Ovary (tissue), 3 donors: Measurements from ENCODE around the gene CEMP1.

Experiments
- POLR2A ChIP-seq: fragments of 450-650 bp; IDR thresholded peaks from one replicate; pipeline ENCODE4 v1.6.1; 2017; ENCODE audit warnings: antibody characterized with exemption, mild to moderate bottlenecking, moderate library complexity
- TF ChIP-seq, protein P1 (sequence below), 3 donors: fragments of 450-650 bp in 2 of 3; fragments of 200-600 bp in 1 of 3; IDR thresholded peaks; one replicate each; pipeline versions ENCODE4 v1.5.1 to v1.8.0; 2016 to 2022; ENCODE audit warnings: antibody characterized with exemption in 3 of 3, mild to moderate bottlenecking in 1 of 3
- donor health status: DM: no; HTN: no; CAD: no.

DNA sequence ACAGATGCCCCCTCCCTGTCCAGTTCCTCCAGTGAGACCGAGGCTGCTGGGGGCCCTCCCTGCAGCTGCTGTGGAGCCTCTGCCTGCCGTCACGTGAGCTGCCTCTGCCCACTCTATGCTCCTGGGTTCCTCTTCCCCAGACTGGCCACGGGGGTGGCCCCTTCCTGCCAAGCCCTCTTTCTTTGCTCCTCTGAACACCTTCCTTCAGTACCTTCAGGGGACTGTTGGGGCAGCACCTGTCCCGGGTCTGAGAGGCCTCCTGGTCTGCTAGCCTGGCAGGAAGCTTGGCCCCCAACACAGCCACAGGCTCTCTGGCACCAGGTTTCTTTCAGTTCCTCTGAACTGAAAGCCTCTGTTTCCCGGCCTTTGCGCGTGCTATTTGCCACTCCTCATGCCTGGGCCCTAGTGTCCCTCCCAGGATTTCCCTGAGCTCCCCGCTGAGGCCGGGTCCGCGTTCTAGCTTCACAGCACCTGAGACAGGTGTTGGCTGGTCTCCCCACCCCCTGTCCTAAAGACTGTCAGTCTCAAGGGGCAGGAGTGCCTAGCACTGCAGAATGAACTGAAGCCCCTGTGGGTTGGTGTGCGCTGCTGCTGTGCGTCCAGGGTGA, 24.1 kb downstream of the CEMP1 start:
- TF ChIP-seq, protein P1, sequence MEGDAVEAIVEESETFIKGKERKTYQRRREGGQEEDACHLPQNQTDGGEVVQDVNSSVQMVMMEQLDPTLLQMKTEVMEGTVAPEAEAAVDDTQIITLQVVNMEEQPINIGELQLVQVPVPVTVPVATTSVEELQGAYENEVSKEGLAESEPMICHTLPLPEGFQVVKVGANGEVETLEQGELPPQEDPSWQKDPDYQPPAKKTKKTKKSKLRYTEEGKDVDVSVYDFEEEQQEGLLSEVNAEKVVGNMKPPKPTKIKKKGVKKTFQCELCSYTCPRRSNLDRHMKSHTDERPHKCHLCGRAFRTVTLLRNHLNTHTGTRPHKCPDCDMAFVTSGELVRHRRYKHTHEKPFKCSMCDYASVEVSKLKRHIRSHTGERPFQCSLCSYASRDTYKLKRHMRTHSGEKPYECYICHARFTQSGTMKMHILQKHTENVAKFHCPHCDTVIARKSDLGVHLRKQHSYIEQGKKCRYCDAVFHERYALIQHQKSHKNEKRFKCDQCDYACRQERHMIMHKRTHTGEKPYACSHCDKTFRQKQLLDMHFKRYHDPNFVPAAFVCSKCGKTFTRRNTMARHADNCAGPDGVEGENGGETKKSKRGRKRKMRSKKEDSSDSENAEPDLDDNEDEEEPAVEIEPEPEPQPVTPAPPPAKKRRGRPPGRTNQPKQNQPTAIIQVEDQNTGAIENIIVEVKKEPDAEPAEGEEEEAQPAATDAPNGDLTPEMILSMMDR (IDR thresholded peaks at IDR 0.05): no peak
- TF ChIP-seq POLR2A: no peak
